ENCODE measurements around the gene CWF19L1.

The CWF19L1 gene

DNA sequence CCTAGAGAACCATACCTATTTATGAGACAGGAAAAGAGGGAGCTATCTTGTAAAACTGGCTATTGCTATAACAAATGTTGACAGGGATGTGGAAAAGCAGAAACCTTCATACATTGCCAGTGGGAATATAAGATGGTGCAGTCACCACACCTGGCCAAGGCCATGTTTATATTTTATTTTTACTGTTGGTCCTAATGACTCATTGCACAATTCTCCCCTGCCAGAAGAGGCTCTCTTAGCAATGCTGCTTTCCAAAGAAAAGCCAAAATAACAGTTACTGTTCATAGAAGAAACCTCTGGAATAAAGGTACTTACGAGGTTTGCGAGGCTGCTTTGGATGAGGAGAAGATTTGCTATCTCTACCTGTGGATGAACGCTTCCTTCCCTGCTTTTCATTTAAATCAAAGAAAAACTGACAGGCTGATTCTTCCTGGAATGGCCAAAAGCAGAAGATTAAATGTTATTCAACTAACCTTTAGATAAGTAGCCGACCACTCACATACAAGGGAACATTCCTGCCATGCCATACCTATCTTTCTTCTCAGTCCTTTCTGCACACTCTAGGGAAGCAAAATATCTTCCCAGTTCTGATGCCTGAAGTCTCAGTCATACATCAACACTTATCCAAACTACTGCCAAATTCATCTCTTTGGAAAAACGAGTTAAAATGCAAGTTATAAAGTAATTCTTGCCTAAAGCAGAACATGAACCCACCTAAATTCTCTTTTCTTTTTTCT is 21.8 kb downstream of the CWF19L1 start:
- Histone ChIP-seq H3K36me3 (peaks cover 96% of the 10 kb centered on the region), H3K27me3 (no peaks in the 10 kb centered on the region), H3K9me3 (no peaks in the 10 kb centered on the region), H3K4me1 (ENCODE audit: control insufficient read depth in 1 of 2, insufficient read depth in 1 of 2, low read depth in 1 of 2, low read length in 1 of 2) (no peaks in the 10 kb centered on the region), H3K4me3 (ENCODE audit: low read depth in 1 of 2, low read length in 1 of 2) (no peak overlapping the region), H3K27ac (no peak overlapping the region)
- TF ChIP-seq, protein P1, sequence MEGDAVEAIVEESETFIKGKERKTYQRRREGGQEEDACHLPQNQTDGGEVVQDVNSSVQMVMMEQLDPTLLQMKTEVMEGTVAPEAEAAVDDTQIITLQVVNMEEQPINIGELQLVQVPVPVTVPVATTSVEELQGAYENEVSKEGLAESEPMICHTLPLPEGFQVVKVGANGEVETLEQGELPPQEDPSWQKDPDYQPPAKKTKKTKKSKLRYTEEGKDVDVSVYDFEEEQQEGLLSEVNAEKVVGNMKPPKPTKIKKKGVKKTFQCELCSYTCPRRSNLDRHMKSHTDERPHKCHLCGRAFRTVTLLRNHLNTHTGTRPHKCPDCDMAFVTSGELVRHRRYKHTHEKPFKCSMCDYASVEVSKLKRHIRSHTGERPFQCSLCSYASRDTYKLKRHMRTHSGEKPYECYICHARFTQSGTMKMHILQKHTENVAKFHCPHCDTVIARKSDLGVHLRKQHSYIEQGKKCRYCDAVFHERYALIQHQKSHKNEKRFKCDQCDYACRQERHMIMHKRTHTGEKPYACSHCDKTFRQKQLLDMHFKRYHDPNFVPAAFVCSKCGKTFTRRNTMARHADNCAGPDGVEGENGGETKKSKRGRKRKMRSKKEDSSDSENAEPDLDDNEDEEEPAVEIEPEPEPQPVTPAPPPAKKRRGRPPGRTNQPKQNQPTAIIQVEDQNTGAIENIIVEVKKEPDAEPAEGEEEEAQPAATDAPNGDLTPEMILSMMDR (IDR thresholded peaks at IDR 0.05): no peak

- Histone ChIP-seq H3K9me3 (no peaks in the 10 kb centered on the region), H3K4me3 (ENCODE audit: low read depth in 1 of 2, low read length in 1 of 2) (no peak overlapping the region), H3K27me3 (no peaks in the 10 kb centered on the region), H3K36me3 (peaks cover 92% of the 10 kb centered on the region), H3K27ac (no peak overlapping the region), H3K4me1 (ENCODE audit: control insufficient read depth in 1 of 2, insufficient read depth in 1 of 2, low read depth in 1 of 2, low read length in 1 of 2) (no peaks in the 10 kb centered on the region)
- TF ChIP-seq, protein P1 (IDR thresholded peaks at IDR 0.05): no peak
Observed at GRCh38 chr10:100239851-100240250, 27.6 kb downstream of the CWF19L1 start.

GRCh38 chr10:100238429-100238828 is 29.0 kb downstream of the CWF19L1 start:
- Histone ChIP-seq H3K36me3 (peaks cover 92% of the 10 kb centered on the region), H3K9me3 (no peaks in the 10 kb centered on the region), H3K27ac (no peak overlapping the region), H3K4me1 (ENCODE audit: control insufficient read depth in 1 of 2, insufficient read depth in 1 of 2, low read depth in 1 of 2, low read length in 1 of 2) (no peaks in the 10 kb centered on the region), H3K27me3 (no peaks in the 10 kb centered on the region), H3K4me3 (ENCODE audit: low read depth in 1 of 2, low read length in 1 of 2) (no peak overlapping the region)
- TF ChIP-seq, protein P1 (IDR thresholded peaks at IDR 0.05): no peak

DNA sequence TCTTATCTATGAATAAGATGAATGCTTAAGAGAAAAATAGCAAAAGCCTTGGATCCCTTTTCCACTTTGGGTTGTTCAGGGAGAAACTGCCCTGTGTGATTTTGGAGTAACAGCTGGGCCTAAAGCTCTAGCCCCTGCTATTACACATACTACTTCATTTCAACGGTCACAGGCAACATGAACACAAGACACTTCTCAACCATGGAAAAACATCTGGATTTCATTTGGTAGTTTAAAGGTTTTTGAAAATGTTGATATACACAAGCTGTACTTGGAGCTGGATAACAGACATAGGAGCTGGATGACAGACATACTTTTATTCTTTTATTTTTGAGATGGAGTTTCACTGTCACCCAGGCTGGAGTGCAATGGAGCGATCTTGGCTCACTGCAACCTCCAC is 35.3 kb downstream of the CWF19L1 start:
- TF ChIP-seq, protein P1 (IDR thresholded peaks at IDR 0.05): no peak
- H3K27me3 ChIP-seq: no peaks in the 10 kb centered on the region
- peaks cover 57% of the 10 kb centered on the region for H3K36me3 ChIP-seq
- H3K4me1 ChIP-seq (ENCODE audit: control insufficient read depth in 1 of 2, insufficient read depth in 1 of 2, low read depth in 1 of 2, low read length in 1 of 2): peaks cover 21 to 24% of the 10 kb centered on the region in 2 experiments
- no peaks in the 10 kb centered on the region for H3K9me3 ChIP-seq
- H3K27ac ChIP-seq: no peak overlapping the region
- no peak overlapping the region for H3K4me3 ChIP-seq (ENCODE audit: low read depth in 1 of 2, low read length in 1 of 2)

- TF ChIP-seq, protein P1 (IDR thresholded peaks at IDR 0.05): no peak
- H3K4me1 ChIP-seq (ENCODE audit: control insufficient read depth in 1 of 2, insufficient read depth in 1 of 2, low read depth in 1 of 2, low read length in 1 of 2): peaks cover 21 to 24% of the 10 kb centered on the region in 2 experiments
- H3K36me3 ChIP-seq: peaks cover 44% of the 10 kb centered on the region
- no peaks in the 10 kb centered on the region for H3K9me3 ChIP-seq
- H3K27me3 ChIP-seq: no peaks in the 10 kb centered on the region
- peak overlapping the region; percentile 86 for H3K27ac ChIP-seq
- H3K4me3 ChIP-seq (ENCODE audit: low read depth in 1 of 2, low read length in 1 of 2): peak overlapping the region; percentile 92 to 99
Observed at GRCh38 chr10:100229819-100230422, 37.5 kb downstream of the CWF19L1 start.
